GM12878 (cell line): ENCODE data around the gene DUS4L. TPM values are rescaled to one million over a fixed set of nuclear protein-coding genes. Genes with fewer than 3 reads are reported as not detected.

Experiments used
- ATAC-seq: fragments of 200-7000 bp; cut with Tn5 transposase; 3 replicates; pipeline ENCODE4 v1.9.1; 2020; ENCODE audit warnings: mild to moderate bottlenecking, moderate library complexity
- BruUV-seq: library from RNA; stranded (reverse); fragments of 400-500 nt; replicated peaks from 2 replicates; lab custom pipeline; 2021; lab: Mats Ljungman, UMichigan
- CTCF ChIA-PET: fragments of 300-600 bp; sonication (Branson Sonifier 250); formaldehyde crosslinking; extraction: SDS; loops from one replicate; lab custom pipeline; 2021; ENCODE audit warnings: inconsistent platforms; lab: Yijun Ruan, JAX
- POLR2A ChIA-PET: fragments of 350-600 bp; formaldehyde crosslinking; extraction: SDS; loops from one replicate; lab custom pipeline; 2021; ENCODE audit warnings: inconsistent platforms; lab: Charles Lee
- RAD21 ChIA-PET: fragments of 300-600 bp; sonication (Branson Sonifier 250); formaldehyde crosslinking; loops from one replicate; lab custom pipeline; 2023; ENCODE audit warnings: antibody characterized with exemption; ENCODE audit not compliant: unreplicated experiment; lab: Charles Lee
- SMC1A ChIA-PET: fragments of 300-600 bp; sonication (Branson Sonifier 250); formaldehyde crosslinking; loops from one replicate; lab custom pipeline; 2023; ENCODE audit not compliant: unreplicated experiment, uncharacterized antibody; lab: Charles Lee
- DNase-seq: peaks from one replicate; pipeline ENCODE4 v3.0.0-alpha.2; 2011; ENCODE audit warnings: low read depth, low spot score
- FAIRE-seq: peaks from 3 replicates; lab custom pipeline; 2011; peaks lifted over from hg19 to GRCh38; lab: Jason Lieb, UNC
- H2AFZ ChIP-seq: 2 replicates; pipeline ENCODE4 v1.6.0; 2011; ENCODE audit warnings: low read depth, low read length, control low read depth; ENCODE audit not compliant: control insufficient read depth
- H3K27ac ChIP-seq: 2 replicates; pipeline ENCODE4 v1.5.1; 2011; ENCODE audit warnings: control low read depth; ENCODE audit not compliant: control insufficient read depth, insufficient read depth
- H3K27me3 ChIP-seq, 2 experiments: replicated peaks in 1 of 2; 2 replicates each; pipeline versions ENCODE4 v1.6.0 to v1.6.1; 2011; ENCODE audit warnings: low read length in 1 of 2; ENCODE audit not compliant: control insufficient read depth in 2 of 2, insufficient read depth in 2 of 2
- H3K36me3 ChIP-seq, 2 experiments: 2 replicates each; pipeline ENCODE4 v1.5.1; 2011; ENCODE audit warnings: low read length in 1 of 2; ENCODE audit not compliant: control insufficient read depth in 2 of 2, insufficient read depth in 2 of 2
- H3K4me1 ChIP-seq: 2 replicates; pipeline ENCODE4 v1.6.1; 2011; ENCODE audit warnings: mild to moderate bottlenecking, low read length, moderate library complexity, mixed read lengths; ENCODE audit not compliant: control insufficient read depth, insufficient read depth
- H3K4me2 ChIP-seq: 2 replicates; pipeline ENCODE4 v1.6.0; 2011; ENCODE audit warnings: control low read depth; ENCODE audit not compliant: control insufficient read depth, insufficient read depth
- H3K4me3 ChIP-seq: fragments of 200-600 bp; sonication (generic); 2 replicates; pipeline ENCODE4 v1.5.1; 2016
- H3K79me2 ChIP-seq: 2 replicates; pipeline ENCODE4 v1.6.0; 2011; ENCODE audit warnings: low read length; ENCODE audit not compliant: control insufficient read depth, insufficient read depth
- H3K9ac ChIP-seq: 2 replicates; pipeline ENCODE4 v1.8.0; 2011; ENCODE audit warnings: low read length, control low read depth, mixed read lengths; ENCODE audit not compliant: control insufficient read depth, insufficient read depth
- H3K9me3 ChIP-seq: replicated peaks from 3 replicates; pipeline ENCODE4 v1.5.1; 2011; ENCODE audit warnings: mild to moderate bottlenecking, low read length; ENCODE audit not compliant: control insufficient read depth, insufficient read depth
- H4K20me1 ChIP-seq: 2 replicates; pipeline ENCODE4 v1.6.0; 2011; ENCODE audit not compliant: control insufficient read depth, insufficient read depth
- BACH1 ChIP-seq: fragments of 450-650 bp; IDR thresholded peaks from 2 replicates; pipeline ENCODE4 v1.6.1; 2017; ENCODE audit warnings: mild to moderate bottlenecking, borderline replicate concordance
- BHLHE40 ChIP-seq, 2 experiments: fragments of 450-650 bp in 1 of 2; IDR thresholded peaks; 2 replicates each; pipeline ENCODE4 v1.6.1; 2011 to 2017; ENCODE audit warnings: low read depth in 2 of 2, borderline replicate concordance in 1 of 2, improper control_type of control experiment in 1 of 2, low read length in 1 of 2, mild to moderate bottlenecking in 1 of 2
- E4F1 ChIP-seq: fragments of 450-650 bp; IDR thresholded peaks from 2 replicates; pipeline ENCODE4 v1.6.1; 2018; ENCODE audit warnings: borderline replicate concordance, mild to moderate bottlenecking; ENCODE audit not compliant: partially characterized antibody
- MTA3 ChIP-seq: IDR thresholded peaks from 2 replicates; pipeline ENCODE4 v1.6.1; 2012; ENCODE audit warnings: low read length, inconsistent platforms, borderline replicate concordance
- MXI1 ChIP-seq: fragments of 150-350 bp; IDR thresholded peaks from 2 replicates; pipeline ENCODE4 v1.6.1; 2011; ENCODE audit warnings: low read depth, mild to moderate bottlenecking, inconsistent platforms, low read length, improper control_type of control experiment
- PML ChIP-seq: IDR thresholded peaks from 2 replicates; pipeline ENCODE4 v1.6.1; 2012; ENCODE audit warnings: low read length, inconsistent platforms
- ZBTB11 ChIP-seq: fragments of 450-650 bp; formaldehyde crosslinking; IDR thresholded peaks from 2 replicates; pipeline ENCODE4 v1.5.0; 2022; ENCODE audit warnings: mild to moderate bottlenecking, missing genetic modification characterization
- ZBTB40 ChIP-seq: fragments of 450-650 bp; IDR thresholded peaks from 2 replicates; pipeline ENCODE4 v1.6.1; 2016; ENCODE audit warnings: mild to moderate bottlenecking, moderate library complexity, borderline replicate concordance
- WGBS: methylation state at CpG from one replicate; pipeline ENCODE4 v1.1.6; 2016; ENCODE audit warnings: low lambda C conversion rate; ENCODE audit not compliant: insufficient replicate concordance, insufficient coverage; ENCODE audit errors: missing lambda C conversion rate; 5-methylcytosine and 5-hydroxymethylcytosine counted together
- in situ Hi-C: fragments of 300-500 bp; cut with MboI; formaldehyde crosslinking; loops from 9 replicates; pipeline ENCODE4 v1.14.3; 2018; ENCODE audit warnings: mixed read lengths
- intact Hi-C: fragments of 100-400 bp; cut with micrococcal nuclease; formaldehyde crosslinking; loops from one replicate; pipeline ENCODE4 v1.14.2; 2022; ENCODE audit not compliant: unreplicated experiment
- polyA plus RNA-seq, 11 experiments: library from polyadenylated mRNA; depleted of rRNA in 4 of 11; unstranded in 6 of 11; stranded (reverse) in 5 of 11; fragments of >200 nt; fragmentation: Nextera tagmentation in 4 of 11; fragmentation: Illumina TruSeq in 1 of 11; extraction: Ambion mirVana in 4 of 11; extraction: Trizol in 1 of 11; gene quantifications; 1 replicate in 1 of 11; 2 replicates in 10 of 11; pipeline versions ENCODE4 v1.2.1 to v1.2.3, GENCODE V29; 2011 to 2016; ENCODE audit warnings: inconsistent platforms in 2 of 11, missing spikeins in 2 of 11, low read depth in 1 of 11
- total RNA-seq, 4 experiments: library from RNA; depleted of rRNA in 3 of 4; stranded (reverse); fragments of >200 nt in 3 of 4; fragmentation: Illumina TruSeq in 1 of 4; extraction: Trizol in 1 of 4; gene quantifications; 2 replicates each; pipeline versions ENCODE4 v1.2.1 to v1.2.3, GENCODE V29; 2013 to 2021

The DUS4L gene
- total and polyA plus RNA-seq, 10 of the 15 experiments (the other 5 are each of a cell fraction or from before 2014, with no cell fraction given): 5.3 to 15.3 (median 12.8) TPM

- TF ChIP-seq E4F1: no peak
Measured at GRCh38 chr7:107563081-107563774, 543 bp upstream of the DUS4L start (continued).

- in situ Hi-C loops: no loop called here
- peak overlapping the region; percentile 54; the same call in 1 of the 2 replicates for H3K27ac ChIP-seq
- no peaks in the 10 kb centered on the region for H3K4me1 ChIP-seq
- H3K9me3 ChIP-seq: no peaks in the 10 kb centered on the region
- peak overlapping the region; percentile 83 for H3K4me3 ChIP-seq
- ChIA-PET CTCF (interaction anchor here (1.1 to 1.2 kb wide), 2 partner anchors 178 to 310 kb away, joined by 3 read pairs; no protein-coding TSS in a partner anchor), SMC1A (interaction anchor here (0.7 to 1.2 kb wide), 3 partner anchors 8 to 11 kb away, joined by 3 read pairs; no protein-coding TSS in a partner anchor), POLR2A (interaction anchor here (0.8 to 1.2 kb wide), 4 partner anchors 12 to 179 kb away, joined by 3 to 7 read pairs (median 4); partner anchors contain the start of gene BCAP29), RAD21 (interaction anchor here (0.8 to 1.7 kb wide), 3 partner anchors 41 to 181 kb away, joined by 3 to 6 read pairs (median 4); no protein-coding TSS in a partner anchor)
- peak overlapping the region; percentile 80 for H3K4me2 ChIP-seq
- intact Hi-C loops: no loop called here
- no peaks in the 10 kb centered on the region for H3K27me3 ChIP-seq
- no peak for DNase-seq
- FAIRE-seq: no peak
- peak overlapping the region; percentile 99 for H2AFZ ChIP-seq
- BruUV-seq: TSS peak; percentile 73
- peaks cover 17% of the 10 kb centered on the region for H3K79me2 ChIP-seq
- ATAC-seq: no peak
- 67% methylated on average over 9 of the region's 9 CpGs for WGBS
- H4K20me1 ChIP-seq: no peaks in the 10 kb centered on the region
- H3K9ac ChIP-seq: peak overlapping the region; percentile 72
- no peaks in the 10 kb centered on the region for H3K36me3 ChIP-seq
- TF ChIP-seq MTA3: no peak
- TF ChIP-seq PML: 0 out of 2 replicates have a peak, but pooled peaks have one; percentile 6
- no peak for TF ChIP-seq ZBTB11 (CRISPR knock-in tag)
- TF ChIP-seq BHLHE40 (IDR thresholded peaks at IDR 0.05; ENCODE audit: borderline replicate concordance in 1 of 2, low read depth in 2 of 2, low read length in 1 of 2): peak; percentile 39 to 86; a peak in 3 of 4 replicates
- TF ChIP-seq MXI1: 0 out of 2 replicates have a peak, but pooled peaks have one; percentile 9
- TF ChIP-seq BACH1: no peak
- TF ChIP-seq ZBTB40: no peak; the same call in 1 of the 2 replicates
Measured at GRCh38 chr7:107564553-107565298, 955 bp downstream of the DUS4L start.
